ENCODE data around the gene SCYL1. TPM values are rescaled to one million over a fixed set of nuclear protein-coding genes. Genes with fewer than 3 reads are reported as not detected.

Gene SCYL1
- total RNA-seq, 1 experiment from 2014 or later = 54.7 TPM

DNA sequence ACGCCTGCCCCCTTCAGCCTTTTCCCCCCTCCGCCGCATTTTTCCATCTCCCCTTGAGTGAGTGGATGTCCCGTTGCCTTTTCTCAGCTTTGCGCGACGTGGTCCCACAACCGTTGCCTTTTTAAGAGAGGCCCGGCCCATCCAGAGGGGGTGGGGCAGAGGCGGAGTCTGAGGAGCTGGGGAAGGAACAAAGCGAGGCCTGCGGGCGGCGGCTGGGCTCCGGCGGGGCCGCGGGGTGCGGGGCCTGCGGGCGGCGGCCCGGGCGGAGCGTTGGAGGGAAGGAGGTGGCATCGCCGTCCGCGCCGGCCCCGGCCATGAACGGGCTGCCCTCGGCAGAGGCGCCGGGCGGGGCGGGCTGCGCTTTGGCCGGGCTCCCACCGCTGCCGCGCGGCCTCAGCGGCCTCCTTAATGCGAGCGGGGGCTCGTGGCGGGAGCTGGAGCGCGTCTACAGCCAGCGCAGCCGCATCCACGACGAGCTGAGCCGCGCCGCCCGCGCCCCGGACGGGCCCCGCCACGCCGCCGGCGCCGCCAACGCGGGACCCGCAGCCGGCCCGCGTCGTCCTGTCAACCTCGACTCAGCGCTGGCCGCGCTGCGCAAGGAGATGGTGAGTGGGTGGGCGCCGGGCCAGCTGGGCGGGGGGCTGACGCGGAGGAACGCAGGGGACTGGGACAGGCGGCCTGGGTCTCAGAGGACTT is 47.6 kb downstream of the SCYL1 start, which contains the start of gene FAM89B:
Gene FAM89B (plus strand): TSS at position 183 of the 696 bp plus-strand sequence. CDS start 132 bp downstream, at position 315.
- Histone ChIP-seq H3K9me3 (ENCODE audit: control insufficient read depth, low read depth, low read length) (no peaks in the 10 kb centered on the region), H3K23ac (ENCODE audit: insufficient read length, low read depth, low read length) (no peak within 1 kb of the TSS), H3K4me2 (ENCODE audit: insufficient read depth, insufficient read length, low read length) (peak within 1 kb of the TSS; percentile 78), H3K79me2 (ENCODE audit: insufficient read depth, low read length) (no peaks in the 10 kb centered on the region; the same call in 1 of the 2 replicates), H2BK12ac (ENCODE audit: insufficient read length, low read depth, low read length) (no peak within 1 kb of the TSS), H2BK20ac (ENCODE audit: low read depth, low read length, poor library complexity, severe bottlenecking) (no peak within 1 kb of the TSS), H3K4ac (ENCODE audit: low read depth, low read length) (no peak within 1 kb of the TSS), H3K79me1 (ENCODE audit: insufficient read depth, low read depth, low read length, poor library complexity, severe bottlenecking) (peaks cover 4% of the 10 kb centered on the region), H2BK120ac (ENCODE audit: low read depth, low read length, poor library complexity, severe bottlenecking) (no peak within 1 kb of the TSS), H3K23me2 (ENCODE audit: insufficient read length, low read depth, low read length, poor library complexity, severe bottlenecking) (peaks cover 25% of the 10 kb centered on the region), H3K27ac (ENCODE audit: insufficient read length, low read depth, low read length) (no peak within 1 kb of the TSS), H2BK5ac (ENCODE audit: insufficient read length, low read length) (no peak within 1 kb of the TSS), H2AFZ (ENCODE audit: low read length) (no peak within 1 kb of the TSS), H3T11ph (ENCODE audit: low read length) (no peak within 1 kb of the TSS), H3K27me3 (ENCODE audit: insufficient read depth, low read length) (peaks cover 8% of the 10 kb centered on the region; the same call in 1 of the 2 replicates), H3K14ac (ENCODE audit: insufficient read depth, low read length) (no peak within 1 kb of the TSS), H4K5ac (ENCODE audit: insufficient read length, low read depth, low read length) (no peak within 1 kb of the TSS), H3K18ac (ENCODE audit: insufficient read length, low read depth, low read length) (no peak within 1 kb of the TSS), H3K56ac (ENCODE audit: insufficient read length, low read depth, low read length) (no peak within 1 kb of the TSS), H4K20me1 (ENCODE audit: control insufficient read depth, insufficient read depth, insufficient read length) (no peaks in the 10 kb centered on the region), H3K4me1 (ENCODE audit: insufficient read depth, low read length) (no peaks in the 10 kb centered on the region; the same call in 1 of the 2 replicates), H4K8ac (replicated peaks; ENCODE audit: insufficient read length, low read depth, low read length) (no peak within 1 kb of the TSS), H4K91ac (ENCODE audit: insufficient read length, low read depth, low read length) (no peak within 1 kb of the TSS), H2AK5ac (ENCODE audit: insufficient read length, low read length) (no peak within 1 kb of the TSS), H2BK15ac (ENCODE audit: low read depth, low read length) (no peak within 1 kb of the TSS), H3K9ac (ENCODE audit: extremely low read depth, insufficient read length, low read length) (no peak within 1 kb of the TSS)
- DNase-seq = peak; percentile 79
- Mint-ChIP-seq H3K27me3 (ENCODE audit: low read depth) (peaks cover 21% of the 10 kb centered on the region), H3K9me3 (no peaks in the 10 kb centered on the region; a peak in 1 of 5 replicates), H3K4me1 (peaks cover 38 to 54% of the 10 kb centered on the region in 2 experiments), H3K4me3 (peak within 1 kb of the TSS; percentile 99), H3K27ac (peak within 1 kb of the TSS in 2 of 3 experiments; percentile 70 to 85; a peak in 3 of 7 replicates), H3K36me3 (ENCODE audit: insufficient read depth in 1 of 3, low read depth in 3 of 3) (peaks cover 6 to 14% (median 9%) of the 10 kb centered on the region in 3 experiments; a peak in 6 of 7 replicates)
- TF ChIP-seq, protein P1, sequence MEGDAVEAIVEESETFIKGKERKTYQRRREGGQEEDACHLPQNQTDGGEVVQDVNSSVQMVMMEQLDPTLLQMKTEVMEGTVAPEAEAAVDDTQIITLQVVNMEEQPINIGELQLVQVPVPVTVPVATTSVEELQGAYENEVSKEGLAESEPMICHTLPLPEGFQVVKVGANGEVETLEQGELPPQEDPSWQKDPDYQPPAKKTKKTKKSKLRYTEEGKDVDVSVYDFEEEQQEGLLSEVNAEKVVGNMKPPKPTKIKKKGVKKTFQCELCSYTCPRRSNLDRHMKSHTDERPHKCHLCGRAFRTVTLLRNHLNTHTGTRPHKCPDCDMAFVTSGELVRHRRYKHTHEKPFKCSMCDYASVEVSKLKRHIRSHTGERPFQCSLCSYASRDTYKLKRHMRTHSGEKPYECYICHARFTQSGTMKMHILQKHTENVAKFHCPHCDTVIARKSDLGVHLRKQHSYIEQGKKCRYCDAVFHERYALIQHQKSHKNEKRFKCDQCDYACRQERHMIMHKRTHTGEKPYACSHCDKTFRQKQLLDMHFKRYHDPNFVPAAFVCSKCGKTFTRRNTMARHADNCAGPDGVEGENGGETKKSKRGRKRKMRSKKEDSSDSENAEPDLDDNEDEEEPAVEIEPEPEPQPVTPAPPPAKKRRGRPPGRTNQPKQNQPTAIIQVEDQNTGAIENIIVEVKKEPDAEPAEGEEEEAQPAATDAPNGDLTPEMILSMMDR (conservative IDR thresholded peaks at IDR 0.05) = no peak
- no CpG with 5 or more reads among the region's 86 CpGs for WGBS (ENCODE audit: extremely low coverage, insufficient read length, low lambda C conversion rate)
